ENCODE measurements around the gene NRP2. TPM values are rescaled to one million over a fixed set of nuclear protein-coding genes. Genes with fewer than 3 reads are reported as not detected.
A peak's percentile ranks its signal among the peaks of the same experiment; 100 is the strongest.

NRP2 gene
- total RNA-seq, 1 donor from 2014 or later, result 38.9 TPM

- DNase-seq (ENCODE audit: low read depth), result no peak
Observed at GRCh38 chr2:205686783-205687640, 4.7 kb downstream of the NRP2 start.

- DNase-seq (ENCODE audit: low read depth), result no peak
Observed at GRCh38 chr2:205687641-205687956, 5.3 kb downstream of the NRP2 start.

GRCh38 chr2:205688417-205689200 lies 6.3 kb downstream of the NRP2 start:
- no peak for DNase-seq (ENCODE audit: low read depth)

GRCh38 chr2:205689820-205690219 lies 7.5 kb downstream of the NRP2 start:
- no peak for DNase-seq (ENCODE audit: low read depth)

GRCh38 chr2:205692104-205692503 lies 9.8 kb downstream of the NRP2 start:
- DNase-seq (ENCODE audit: low read depth), result no peak

GRCh38 chr2:205694256-205694655 lies 12.0 kb downstream of the NRP2 start:
- no peak for DNase-seq (ENCODE audit: low read depth)

GRCh38 chr2:205695460-205695991 lies 13.2 kb downstream of the NRP2 start:
- DNase-seq (ENCODE audit: low read depth), result peak; percentile 65

GRCh38 chr2:205696331-205696926 lies 14.1 kb downstream of the NRP2 start:
- DNase-seq (ENCODE audit: low read depth), result no peak

- DNase-seq (ENCODE audit: low read depth), result no peak
Observed at GRCh38 chr2:205696927-205697441, 14.7 kb downstream of the NRP2 start.

GRCh38 chr2:205698286-205699268 lies 16.3 kb downstream of the NRP2 start:
- DNase-seq (ENCODE audit: low read depth), result peak; percentile 84

GRCh38 chr2:205699515-205700289 lies 17.4 kb downstream of the NRP2 start:
- no peak for DNase-seq (ENCODE audit: low read depth)

GRCh38 chr2:205700331-205701132 lies 18.2 kb downstream of the NRP2 start:
- peak; percentile 96 for DNase-seq (ENCODE audit: low read depth)

- DNase-seq (ENCODE audit: low read depth), result peak; percentile 85
Observed at GRCh38 chr2:205701509-205701908, 19.2 kb downstream of the NRP2 start.

GRCh38 chr2:205702576-205702975 lies 20.3 kb downstream of the NRP2 start:
- no peak for DNase-seq (ENCODE audit: low read depth)

GRCh38 chr2:205703471-205704126 lies 21.3 kb downstream of the NRP2 start:
- DNase-seq (ENCODE audit: low read depth), result no peak

- DNase-seq (ENCODE audit: low read depth), result no peak
Observed at GRCh38 chr2:205704127-205704741, 21.9 kb downstream of the NRP2 start.

GRCh38 chr2:205705511-205706349 lies 23.4 kb downstream of the NRP2 start:
- DNase-seq (ENCODE audit: low read depth), result no peak

All from renal cortical epithelial cell (primary cell).